Naive thymus-derived CD4-positive, alpha-beta T cell (primary cell): ENCODE measurements around the gene IER5L. TPM values are rescaled to one million over a fixed set of nuclear protein-coding genes. Genes with fewer than 3 reads are reported as not detected.

ENCODE experiments used
- ATAC-seq: fragments of 150-1000 bp; cut with Tn5 transposase; 2 replicates; pipeline ENCODE4 v1.10.0; 2021; ENCODE audit warnings: mild to moderate bottlenecking, moderate library complexity
- CTCF ChIA-PET: fragments of 350-600 bp; sonication (Branson Sonifier 250); formaldehyde crosslinking; loops from one replicate; lab custom pipeline; 2021; ENCODE audit warnings: antibody characterized with exemption; lab: Charles Lee
- POLR2A ChIA-PET: fragments of 350-600 bp; sonication (Branson Sonifier 250); formaldehyde crosslinking; loops from one replicate; lab custom pipeline; 2021; ENCODE audit warnings: antibody characterized with exemption, inconsistent platforms; lab: Charles Lee
- DNase-seq, 9 donors: peaks; one replicate each; pipeline versions ENCODE4 v3.0.0 to v3.0.0-alpha.2; 2020 to 2022; ENCODE audit warnings: mixed read lengths in 1 of 9
- H3K27ac ChIP-seq: one replicate; pipeline ENCODE4 v1.7.0; 2013; ENCODE audit warnings: mild to moderate bottlenecking, low read depth, low read length, moderate library complexity
- H3K27me3 ChIP-seq, 2 donors: one replicate each; pipeline ENCODE4 v1.7.0; 2013; ENCODE audit warnings: low read length in 2 of 2, mild to moderate bottlenecking in 2 of 2, moderate library complexity in 2 of 2; ENCODE audit not compliant: control insufficient read depth in 2 of 2, insufficient read depth in 2 of 2
- H3K36me3 ChIP-seq, 3 experiments: 1 replicate in 2 of 3; 2 replicates in 1 of 3; pipeline ENCODE4 v1.7.0; 2013; ENCODE audit warnings: low read length in 3 of 3, mild to moderate bottlenecking in 3 of 3, moderate library complexity in 1 of 3; ENCODE audit not compliant: insufficient read depth in 3 of 3, control insufficient read depth in 2 of 3
- H3K4me1 ChIP-seq, 2 donors: one replicate each; pipeline ENCODE4 v1.7.0; 2013; ENCODE audit warnings: low read length in 2 of 2, mild to moderate bottlenecking in 2 of 2, moderate library complexity in 1 of 2; ENCODE audit not compliant: control insufficient read depth in 2 of 2, insufficient read depth in 2 of 2
- H3K4me3 ChIP-seq: 2 replicates; pipeline ENCODE4 v1.7.0; 2013; ENCODE audit warnings: mild to moderate bottlenecking, low read length
- H3K9me3 ChIP-seq, 3 experiments: 1 replicate in 2 of 3; 2 replicates in 1 of 3; pipeline ENCODE4 v1.7.0; 2013; ENCODE audit warnings: low read length in 3 of 3; ENCODE audit not compliant: control insufficient read depth in 2 of 3
- H3K27ac Mint-ChIP-seq, 9 donors: one replicate each; pipeline ENCODE4 v1.8.0; 2020 to 2022; ENCODE audit warnings: mixed read lengths in 9 of 9, mild to moderate bottlenecking in 8 of 9, moderate library complexity in 5 of 9, inconsistent platforms in 2 of 9
- H3K27me3 Mint-ChIP-seq, 5 donors: one replicate each; pipeline ENCODE4 v1.8.0; 2021 to 2022; ENCODE audit warnings: mixed read lengths in 5 of 5, mild to moderate bottlenecking in 1 of 5
- H3K36me3 Mint-ChIP-seq, 5 donors: one replicate each; pipeline ENCODE4 v1.8.0; 2020 to 2022; ENCODE audit warnings: mixed read lengths in 5 of 5, mild to moderate bottlenecking in 3 of 5, inconsistent platforms in 1 of 5
- H3K4me1 Mint-ChIP-seq, 7 donors: one replicate each; pipeline ENCODE4 v1.8.0; 2020 to 2022; ENCODE audit warnings: mixed read lengths in 7 of 7, mild to moderate bottlenecking in 3 of 7, inconsistent platforms in 1 of 7
- H3K4me3 Mint-ChIP-seq, 10 donors: one replicate each; pipeline ENCODE4 v1.8.0; 2020 to 2022; ENCODE audit warnings: mild to moderate bottlenecking in 10 of 10, mixed read lengths in 10 of 10, moderate library complexity in 6 of 10, inconsistent platforms in 2 of 10
- H3K9me3 Mint-ChIP-seq, 11 donors: one replicate each; pipeline ENCODE4 v1.8.0; 2020 to 2022; ENCODE audit warnings: mixed read lengths in 11 of 11, mild to moderate bottlenecking in 4 of 11, inconsistent platforms in 1 of 11, moderate library complexity in 1 of 11
- intact Hi-C, 2 donors: fragments of 100-400 bp; cut with micrococcal nuclease; formaldehyde crosslinking; loops; one replicate each; pipeline ENCODE4 v1.15.1; 2023
- polyA plus RNA-seq, 2 donors: library from polyadenylated mRNA; unstranded; fragments of 300-500 nt; fragmentation: Illumina TruSeq; gene quantifications; one replicate each; pipeline ENCODE4 v1.2.3, GENCODE V29; 2021
- total RNA-seq, 6 experiments: library from RNA in 5 of 6; stranded (reverse) in 5 of 6; gene quantifications; 1 replicate in 5 of 6; 2 replicates in 1 of 6; pipeline ENCODE4 v1.2.3 and lab custom pipeline; 2021 to 2026

The IER5L gene
- total and polyA plus RNA-seq, 7 experiments from 2014 or later: 0.08 to 6.8 (median 3.7) TPM; not detected in 1

DNA sequence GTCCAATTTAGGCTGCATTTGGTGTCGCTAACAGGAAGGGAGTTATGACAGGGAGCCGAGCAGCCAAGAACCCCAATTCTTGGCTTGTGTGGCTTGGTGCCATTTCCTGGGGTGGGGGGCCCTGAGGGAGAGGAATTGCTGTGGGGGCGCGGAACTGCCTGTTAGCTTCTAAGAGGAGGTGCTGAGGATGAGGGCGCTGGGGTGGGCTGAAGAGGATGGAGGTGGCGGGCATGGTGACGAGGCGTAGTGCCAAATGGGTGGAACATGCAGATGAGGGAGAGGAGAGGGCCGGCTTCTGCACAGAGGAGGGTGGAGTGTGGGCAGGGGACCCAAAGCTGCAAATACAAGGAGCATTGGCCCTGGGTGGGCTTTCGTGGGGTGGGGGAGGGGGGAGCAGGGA lies 27.9 kb downstream of the IER5L start:
- Histone ChIP-seq H3K9me3 (no peaks in the 10 kb centered on the region), H3K4me3 (no peak overlapping the region), H3K36me3 (peaks cover 0 to 44% (median 4%) of the 10 kb centered on the region in 3 experiments), H3K27me3 (no peaks in the 10 kb centered on the region), H3K4me1 (no peaks in the 10 kb centered on the region), H3K27ac (no peak overlapping the region)
- DNase-seq: no peak
- ChIA-PET POLR2A (no interaction called here), CTCF (interaction anchor here (1.0 kb wide), 1 partner anchor 22 kb away, joined by 5 read pairs; no protein-coding TSS in a partner anchor)
- Mint-ChIP-seq H3K27ac (peak overlapping the region in 2 of 9 donors; percentile 32 to 36), H3K27me3 (no peaks in the 10 kb centered on the region), H3K36me3 (peaks cover 0 to 37% (median 0%) of the 10 kb centered on the region in 5 donors), H3K9me3 (no peaks in the 10 kb centered on the region), H3K4me1 (peaks cover 0 to 11% (median 0%) of the 10 kb centered on the region in 7 donors), H3K4me3 (no peak overlapping the region)
- intact Hi-C loops: no loop called here
- ATAC-seq: no peak

DNA sequence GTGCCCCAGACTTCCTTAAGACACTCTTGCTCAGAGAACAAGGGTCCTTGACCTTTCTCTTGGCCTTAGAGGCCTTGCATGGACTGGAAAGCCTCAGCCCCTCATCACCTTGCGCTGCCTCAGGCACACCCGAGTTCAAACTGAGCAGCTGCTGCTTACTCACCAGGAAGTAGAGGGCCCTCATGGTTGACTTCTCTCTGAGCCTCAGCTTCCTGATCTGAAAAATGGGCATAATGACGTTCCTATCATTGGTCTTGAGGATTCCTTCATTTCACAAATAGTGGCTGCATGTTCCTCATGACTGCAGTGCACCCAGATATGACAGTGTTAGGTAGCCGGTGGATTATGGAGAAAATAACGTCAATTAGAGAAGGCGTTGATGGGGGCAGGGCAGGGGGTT lies 28.6 kb downstream of the IER5L start:
- Histone ChIP-seq H3K4me1 (no peaks in the 10 kb centered on the region), H3K27me3 (no peaks in the 10 kb centered on the region), H3K9me3 (no peaks in the 10 kb centered on the region), H3K4me3 (no peak overlapping the region), H3K36me3 (peaks cover 0 to 42% (median 4%) of the 10 kb centered on the region in 3 experiments), H3K27ac (no peak overlapping the region)
- DNase-seq (no peak), ATAC-seq (no peak)
- peaks cover 0 to 37% (median 0%) of the 10 kb centered on the region in 5 donors for H3K36me3 Mint-ChIP-seq
- no peaks in the 10 kb centered on the region for H3K27me3 Mint-ChIP-seq
- H3K9me3 Mint-ChIP-seq: no peaks in the 10 kb centered on the region
- intact Hi-C loops: no loop called here
- POLR2A ChIA-PET: no interaction called here
- no peak overlapping the region for H3K4me3 Mint-ChIP-seq
- peak overlapping the region in 3 of 9 donors; percentile 20 to 47 (median 22) for H3K27ac Mint-ChIP-seq
- peaks cover 0 to 11% (median 0%) of the 10 kb centered on the region in 7 donors for H3K4me1 Mint-ChIP-seq
- CTCF ChIA-PET: interaction anchor here (1.0 kb wide), 2 partner anchors 23 to 27 kb away, joined by 3 to 5 read pairs; no protein-coding TSS in a partner anchor

DNA sequence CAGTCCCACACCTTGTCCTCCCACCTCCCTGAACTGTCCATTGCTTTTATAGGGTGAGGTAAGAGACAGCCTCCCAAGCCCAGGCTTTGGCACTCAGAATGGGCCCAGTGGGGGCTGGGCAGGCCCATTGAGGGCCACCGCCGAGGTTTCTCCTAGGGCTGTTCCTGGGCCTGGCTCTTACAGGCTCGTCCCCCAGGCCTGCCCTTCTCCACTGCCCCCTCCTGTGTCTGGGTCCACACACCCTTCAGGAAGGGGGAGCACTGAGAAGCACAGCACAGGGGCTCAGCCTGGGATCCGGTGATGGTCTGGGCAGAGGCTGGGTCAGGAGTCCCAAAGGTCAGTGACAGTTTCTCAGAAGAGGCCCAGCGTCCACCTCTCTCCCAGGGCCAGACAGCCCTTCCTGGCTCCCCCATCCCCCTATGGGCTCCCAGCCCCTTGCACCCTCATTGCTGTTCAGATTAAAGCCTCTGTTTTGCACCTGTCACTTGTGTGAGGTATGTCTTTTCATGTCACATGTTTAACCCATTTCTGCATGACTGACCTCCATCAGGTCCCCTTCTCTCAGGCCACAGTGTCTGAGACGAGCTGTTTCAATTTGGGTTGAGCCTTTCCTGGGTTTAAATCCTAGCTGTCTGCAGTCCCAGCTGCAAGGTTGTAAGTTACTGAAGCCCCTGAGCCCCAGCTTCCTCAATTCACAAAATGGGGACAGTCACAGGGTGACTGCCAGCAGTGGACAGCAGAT lies 29.4 kb downstream of the IER5L start:
- Mint-ChIP-seq H3K27ac (no peak overlapping the region), H3K36me3 (peaks cover 0 to 38% (median 4%) of the 10 kb centered on the region in 5 donors), H3K4me3 (no peak overlapping the region), H3K9me3 (no peaks in the 10 kb centered on the region), H3K27me3 (no peaks in the 10 kb centered on the region), H3K4me1 (peaks cover 0 to 16% (median 0%) of the 10 kb centered on the region in 7 donors)
- ATAC-seq (no peak), DNase-seq (no peak)
- peaks cover 0 to 49% (median 9%) of the 10 kb centered on the region in 3 experiments for H3K36me3 ChIP-seq
- H3K4me3 ChIP-seq: no peak overlapping the region
- intact Hi-C loops: no loop called here
- ChIA-PET CTCF (interaction anchor here (1.0 kb wide), 1 partner anchor 28 kb away, joined by 3 read pairs; no protein-coding TSS in a partner anchor), POLR2A (no interaction called here)
- H3K27ac ChIP-seq: no peak overlapping the region
- H3K9me3 ChIP-seq: no peaks in the 10 kb centered on the region
- no peaks in the 10 kb centered on the region for H3K4me1 ChIP-seq
- H3K27me3 ChIP-seq: no peaks in the 10 kb centered on the region

DNA sequence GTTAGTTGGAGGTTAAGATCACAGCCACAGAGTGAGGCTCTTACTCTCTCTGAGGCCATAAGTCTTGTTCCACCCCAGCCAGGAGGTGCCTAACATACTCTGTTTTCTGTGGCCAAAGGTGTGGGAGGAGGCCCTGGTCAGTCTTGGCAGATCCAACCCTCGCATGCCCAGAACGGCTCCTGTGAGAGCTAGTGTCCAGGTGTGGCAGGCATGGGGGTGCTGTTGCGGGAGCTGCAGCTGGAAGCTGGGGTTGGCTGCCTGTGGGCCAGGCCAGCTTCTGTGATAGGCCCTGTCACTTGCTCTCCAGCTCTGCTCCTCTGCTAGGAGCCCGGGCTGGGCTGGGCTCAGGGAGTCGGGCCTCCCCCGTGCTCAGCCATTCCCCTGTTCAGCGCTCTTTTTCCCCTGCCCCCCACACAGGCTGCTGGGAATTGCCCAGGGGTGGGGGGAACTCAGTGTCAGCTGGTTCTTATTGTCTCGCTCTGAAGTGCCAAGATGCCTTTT lies 31.6 kb downstream of the IER5L start:
- ChIA-PET POLR2A (no interaction called here), CTCF (interaction anchor here (0.8 to 0.9 kb wide), 2 partner anchors 10 to 15 kb away, joined by 3 read pairs; no protein-coding TSS in a partner anchor)
- Mint-ChIP-seq H3K4me1 (peaks cover 0 to 31% (median 12%) of the 10 kb centered on the region in 7 donors), H3K27me3 (no peaks in the 10 kb centered on the region), H3K9me3 (no peaks in the 10 kb centered on the region), H3K4me3 (no peak overlapping the region), H3K27ac (peak overlapping the region in 1 of 9 donors; percentile 55), H3K36me3 (peaks cover 0 to 30% (median 4%) of the 10 kb centered on the region in 5 donors)
- peaks cover 5 to 17% of the 10 kb centered on the region in 2 donors for H3K4me1 ChIP-seq
- DNase-seq: no peak
- intact Hi-C loops: no loop called here
- no peak overlapping the region for H3K27ac ChIP-seq
- no peak overlapping the region for H3K4me3 ChIP-seq
- H3K27me3 ChIP-seq: no peaks in the 10 kb centered on the region
- peaks cover 0 to 56% (median 9%) of the 10 kb centered on the region in 3 experiments for H3K36me3 ChIP-seq
- H3K9me3 ChIP-seq: no peaks in the 10 kb centered on the region
- no peak for ATAC-seq

DNA sequence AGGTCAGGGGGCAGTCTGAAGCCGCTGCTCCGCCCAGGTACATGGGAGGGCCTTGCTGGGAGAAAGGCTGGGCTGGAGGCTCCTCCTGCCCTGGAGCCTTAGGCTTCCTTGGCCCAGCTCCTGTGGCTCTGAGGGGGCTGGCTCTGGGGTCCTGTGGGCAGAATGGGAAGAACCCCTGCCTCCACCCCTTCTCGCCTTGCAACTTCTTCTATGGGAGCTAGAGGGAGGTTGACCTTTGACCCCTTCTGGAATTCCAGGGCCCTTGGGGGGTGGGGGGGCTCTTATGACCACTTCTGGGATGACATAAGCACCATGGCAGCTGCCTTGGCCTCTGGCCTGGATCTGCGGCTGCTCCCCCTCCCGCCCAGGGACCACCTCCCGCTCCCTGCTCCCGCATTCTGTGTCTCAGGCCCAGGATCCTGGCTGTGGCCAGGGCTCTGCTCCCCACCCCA lies 32.2 kb downstream of the IER5L start:
- POLR2A ChIA-PET: interaction anchor here (0.5 kb wide), 1 partner anchor 668 kb away, joined by 3 read pairs; no protein-coding TSS in a partner anchor
- no peak overlapping the region for H3K27ac ChIP-seq

DNA sequence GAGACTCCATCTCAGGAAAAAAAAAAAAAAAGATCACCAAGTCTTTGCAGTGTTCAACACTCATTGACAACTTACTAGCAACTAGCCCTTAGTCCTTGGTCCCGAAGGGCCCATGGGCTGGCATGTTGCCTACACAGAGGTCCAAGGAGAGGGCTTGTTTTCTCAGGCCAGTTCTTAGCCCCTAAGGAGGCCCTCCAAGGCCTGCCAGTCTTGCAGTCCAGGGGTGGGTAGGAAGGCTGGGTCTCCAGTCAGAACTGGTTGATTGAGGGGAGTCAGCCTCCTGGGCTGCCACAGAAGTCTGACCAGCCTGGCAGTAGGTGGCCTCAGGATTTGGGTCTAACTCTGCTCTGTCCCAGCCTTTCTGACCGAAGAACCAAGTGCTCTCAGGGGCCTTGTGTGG lies 32.7 kb downstream of the IER5L start:
- H3K27me3 Mint-ChIP-seq: no peaks in the 10 kb centered on the region
- peaks cover 0 to 20% (median 4%) of the 10 kb centered on the region in 5 donors for H3K36me3 Mint-ChIP-seq
- ATAC-seq (no peak), DNase-seq (no peak)
- peaks cover 0 to 42% (median 16%) of the 10 kb centered on the region in 7 donors for H3K4me1 Mint-ChIP-seq
- CTCF ChIA-PET: no interaction called here
- Histone ChIP-seq H3K27me3 (no peaks in the 10 kb centered on the region), H3K4me1 (peaks cover 16 to 27% of the 10 kb centered on the region in 2 donors), H3K27ac (no peak overlapping the region), H3K9me3 (no peaks in the 10 kb centered on the region), H3K36me3 (peaks cover 0 to 56% (median 9%) of the 10 kb centered on the region in 3 experiments), H3K4me3 (no peak overlapping the region)
- intact Hi-C loops: no loop called here
- POLR2A ChIA-PET: no interaction called here
- H3K4me3 Mint-ChIP-seq: no peak overlapping the region
- no peaks in the 10 kb centered on the region for H3K9me3 Mint-ChIP-seq
- H3K27ac Mint-ChIP-seq: no peak overlapping the region

More for the DNA sequence above, 32.2 kb downstream of the IER5L start:
- H3K27ac Mint-ChIP-seq: peak overlapping the region in 1 of 9 donors; percentile 55
- Histone ChIP-seq H3K27me3 (no peaks in the 10 kb centered on the region), H3K36me3 (peaks cover 0 to 56% (median 9%) of the 10 kb centered on the region in 3 experiments), H3K9me3 (no peaks in the 10 kb centered on the region), H3K4me1 (peaks cover 12 to 23% of the 10 kb centered on the region in 2 donors), H3K4me3 (no peak overlapping the region)
- CTCF ChIA-PET: no interaction called here
- no peak overlapping the region for H3K4me3 Mint-ChIP-seq
- DNase-seq (no peak), ATAC-seq (no peak)
- H3K4me1 Mint-ChIP-seq: peaks cover 0 to 37% (median 17%) of the 10 kb centered on the region in 7 donors
- no peaks in the 10 kb centered on the region for H3K27me3 Mint-ChIP-seq
- H3K36me3 Mint-ChIP-seq: peaks cover 0 to 24% (median 4%) of the 10 kb centered on the region in 5 donors
- no peaks in the 10 kb centered on the region for H3K9me3 Mint-ChIP-seq
- intact Hi-C loops: no loop called here
